Natural killer cell (primary cell): ENCODE results near the gene ADSS2. TPM values are rescaled to one million over a fixed set of nuclear protein-coding genes. Genes with fewer than 3 reads are reported as not detected.

Experiments
- ATAC-seq, 3 donors: fragments of 150-1000 bp in 2 of 3; fragments of 200-7000 bp in 1 of 3; cut with Tn5 transposase; 1 replicate in 1 of 3; 2 replicates in 2 of 3; pipeline ENCODE4 v1.10.0; 2021; ENCODE audit warnings: mild to moderate bottlenecking in 2 of 3, moderate library complexity in 2 of 3
- DNase-seq, 2 donors: peaks; one replicate each; pipeline versions ENCODE4 v3.0.0 to v3.0.0-alpha.2; 2013 to 2021; ENCODE audit warnings: mixed read lengths in 1 of 2
- H3K27ac ChIP-seq: one replicate; pipeline ENCODE4 v1.5.1; 2013; ENCODE audit warnings: mild to moderate bottlenecking, low read length
- H3K27me3 ChIP-seq: one replicate; pipeline ENCODE4 v1.6.1; 2013; ENCODE audit warnings: low read length; ENCODE audit not compliant: control insufficient read depth, insufficient read depth
- H3K36me3 ChIP-seq: one replicate; pipeline ENCODE4 v1.6.1; 2013; ENCODE audit warnings: low read length; ENCODE audit not compliant: control insufficient read depth, insufficient read depth
- H3K4me1 ChIP-seq: one replicate; pipeline ENCODE4 v1.6.1; 2013; ENCODE audit warnings: low read length; ENCODE audit not compliant: control insufficient read depth, insufficient read depth
- H3K4me3 ChIP-seq: one replicate; pipeline ENCODE4 v1.5.1; 2013; ENCODE audit warnings: low read length
- H3K9me3 ChIP-seq: one replicate; pipeline ENCODE4 v1.6.1; 2013; ENCODE audit warnings: low read length; ENCODE audit not compliant: control insufficient read depth, insufficient read depth
- H3K27ac Mint-ChIP-seq, 2 donors: one replicate each; pipeline ENCODE4 v1.8.0; 2022; ENCODE audit warnings: mild to moderate bottlenecking in 2 of 2, mixed read lengths in 2 of 2, moderate library complexity in 1 of 2
- H3K27me3 Mint-ChIP-seq, 2 donors: one replicate each; pipeline ENCODE4 v1.8.0; 2022; ENCODE audit warnings: low read depth in 2 of 2, mixed read lengths in 2 of 2
- H3K36me3 Mint-ChIP-seq: one replicate; pipeline ENCODE4 v1.8.0; 2022; ENCODE audit warnings: mixed read lengths
- H3K4me1 Mint-ChIP-seq, 2 donors: one replicate each; pipeline ENCODE4 v1.8.0; 2022; ENCODE audit warnings: mixed read lengths in 2 of 2
- H3K4me3 Mint-ChIP-seq: one replicate; pipeline ENCODE4 v1.8.0; 2022; ENCODE audit warnings: mild to moderate bottlenecking, moderate library complexity, mixed read lengths
- H3K9me3 Mint-ChIP-seq, 2 donors: one replicate each; pipeline ENCODE4 v1.8.0; 2022; ENCODE audit warnings: mixed read lengths in 2 of 2
- CTCF ChIP-seq: fragments of 200-600 bp; IDR thresholded peaks from one replicate; pipeline ENCODE4 v1.8.0; 2022; ENCODE audit warnings: antibody characterized with exemption
- WGBS: methylation state at CpG from one replicate; pipeline ENCODE4 v1.1.7; 2013; ENCODE audit warnings: missing lambda C conversion rate; ENCODE audit not compliant: insufficient coverage; 5-methylcytosine and 5-hydroxymethylcytosine counted together
- intact Hi-C: fragments of 100-400 bp; cut with micrococcal nuclease; formaldehyde crosslinking; loops from one replicate; pipeline ENCODE4 v1.14.2; 2022
- total RNA-seq, 4 donors: library from RNA; stranded (reverse); fragments of 120-200 nt in 1 of 4; gene quantifications; one replicate each; pipeline versions ENCODE4 v1.2.3 to v1.2.4, GENCODE V29; 2013 to 2022

ADSS2 gene
- total RNA-seq, 3 donors from 2014 or later (not counting 1 experiment from before 2014, with no cell fraction given), result 49.2 to 67.9 (median 54.8) TPM

- 92% methylated on average over 1 of the region's 2 CpGs for WGBS
- Histone ChIP-seq H3K27me3 (no peaks in the 10 kb centered on the region), H3K9me3 (no peaks in the 10 kb centered on the region), H3K36me3 (peaks cover 50% of the 10 kb centered on the region), H3K4me3 (no peak overlapping the region), H3K4me1 (peaks cover 4% of the 10 kb centered on the region), H3K27ac (no peak overlapping the region)
- Mint-ChIP-seq H3K36me3 (peaks cover 21% of the 10 kb centered on the region), H3K4me1 (peaks cover 28 to 30% of the 10 kb centered on the region in 2 donors), H3K27ac (peak overlapping the region; percentile 45 to 53), H3K9me3 (no peaks in the 10 kb centered on the region), H3K4me3 (no peak overlapping the region), H3K27me3 (no peaks in the 10 kb centered on the region)
- DNase-seq (no peak), ATAC-seq (no peak)
- intact Hi-C loops, result no loop called here
- TF ChIP-seq CTCF, result no peak
Observed at GRCh38 chr1:244424649-244425334, 26.9 kb downstream of the ADSS2 start.

- DNase-seq, result no peak
- Histone ChIP-seq H3K36me3 (peaks cover 72% of the 10 kb centered on the region), H3K4me3 (no peak overlapping the region), H3K27me3 (no peaks in the 10 kb centered on the region), H3K9me3 (no peaks in the 10 kb centered on the region), H3K4me1 (no peaks in the 10 kb centered on the region), H3K27ac (no peak overlapping the region)
- Mint-ChIP-seq H3K27ac (peak overlapping the region; percentile 9 to 35), H3K9me3 (no peaks in the 10 kb centered on the region), H3K27me3 (no peaks in the 10 kb centered on the region), H3K4me3 (no peak overlapping the region), H3K4me1 (peaks cover 18 to 34% of the 10 kb centered on the region in 2 donors), H3K36me3 (peaks cover 26% of the 10 kb centered on the region)
- ATAC-seq, result no peak
- 88% methylated on average over 1 of the region's 1 CpG for WGBS
- TF ChIP-seq CTCF, result no peak
- intact Hi-C loops, result no loop called here
Observed at GRCh38 chr1:244422174-244422573, 29.5 kb downstream of the ADSS2 start.

- TF ChIP-seq CTCF, result no peak
- Histone ChIP-seq H3K27ac (no peak overlapping the region), H3K9me3 (no peaks in the 10 kb centered on the region), H3K27me3 (no peaks in the 10 kb centered on the region), H3K36me3 (peaks cover 96% of the 10 kb centered on the region), H3K4me3 (no peak overlapping the region), H3K4me1 (no peaks in the 10 kb centered on the region)
- Mint-ChIP-seq H3K9me3 (no peaks in the 10 kb centered on the region), H3K27ac (peak overlapping the region; percentile 9 to 35), H3K36me3 (peaks cover 33% of the 10 kb centered on the region), H3K4me1 (peaks cover 9 to 14% of the 10 kb centered on the region in 2 donors), H3K27me3 (no peaks in the 10 kb centered on the region), H3K4me3 (no peak overlapping the region)
- DNase-seq, result no peak
- WGBS, result 100% methylated on average over 4 of the region's 4 CpGs
- ATAC-seq, result no peak
- intact Hi-C loops, result no loop called here
Observed at GRCh38 chr1:244419024-244419423, 32.7 kb downstream of the ADSS2 start.

- H3K4me1 ChIP-seq, result no peaks in the 10 kb centered on the region
- H3K9me3 Mint-ChIP-seq, result no peaks in the 10 kb centered on the region
- H3K4me1 Mint-ChIP-seq, result peaks cover 10 to 19% of the 10 kb centered on the region in 2 donors
- H3K9me3 ChIP-seq, result no peaks in the 10 kb centered on the region
- peak overlapping the region in 1 of 2 donors; percentile 17 for H3K27ac Mint-ChIP-seq
- no peaks in the 10 kb centered on the region for H3K27me3 ChIP-seq
- no peak overlapping the region for H3K4me3 ChIP-seq
- WGBS, result 100% methylated on average over 1 of the region's 1 CpG
- intact Hi-C loops, result no loop called here
- DNase-seq (no peak), ATAC-seq (no peak)
- H3K36me3 Mint-ChIP-seq, result peaks cover 30% of the 10 kb centered on the region
- H3K36me3 ChIP-seq, result peaks cover 96% of the 10 kb centered on the region
- H3K27ac ChIP-seq, result no peak overlapping the region
- H3K4me3 Mint-ChIP-seq, result no peak overlapping the region
- H3K27me3 Mint-ChIP-seq, result no peaks in the 10 kb centered on the region
- no peak for TF ChIP-seq CTCF
Observed at GRCh38 chr1:244414543-244414942, 37.2 kb downstream of the ADSS2 start.
